Measurements from ENCODE around the gene UGT2A2.

UGT2A2 gene

GRCh38 chr4:69568787-69569186, 70.7 kb downstream of the UGT2A2 start:
- DNase-seq, result no peak

- no peak for DNase-seq
Observed at GRCh38 chr4:69563424-69563823, 76.0 kb downstream of the UGT2A2 start.

- no peak for DNase-seq
Observed at GRCh38 chr4:69549651-69550050, 89.8 kb downstream of the UGT2A2 start.

- no peak for DNase-seq
Observed at GRCh38 chr4:69546134-69546765, 93.2 kb downstream of the UGT2A2 start.

Measured in NCI-H187 (cell line).